HUES48 (cell line): Measurements from ENCODE around the gene MADD.
"Not testable (repeated sequence)": the region's sequence is repeated elsewhere in the genome, so short reads cannot be mapped to it uniquely, and the experiment has no call there.

Experiments used
- H3K27ac ChIP-seq: one replicate; pipeline ENCODE4 v1.7.0; 2013; ENCODE audit warnings: low read depth, low read length, inconsistent platforms
- H3K27me3 ChIP-seq: 2 replicates; pipeline ENCODE4 v1.6.1; 2013; ENCODE audit warnings: mild to moderate bottlenecking, low read length; ENCODE audit not compliant: control insufficient read depth, insufficient read depth
- H3K36me3 ChIP-seq: 2 replicates; pipeline ENCODE4 v1.6.1; 2013; ENCODE audit warnings: low read length; ENCODE audit not compliant: control insufficient read depth, insufficient read depth
- H3K4me1 ChIP-seq: 2 replicates; pipeline ENCODE4 v1.6.1; 2013; ENCODE audit warnings: mild to moderate bottlenecking, low read length; ENCODE audit not compliant: control insufficient read depth, insufficient read depth
- H3K4me3 ChIP-seq: 2 replicates; pipeline ENCODE4 v1.5.1; 2013; ENCODE audit warnings: mild to moderate bottlenecking, low read depth, low read length
- H3K9ac ChIP-seq: 2 replicates; pipeline ENCODE4 v1.6.1; 2013; ENCODE audit warnings: mild to moderate bottlenecking, low read depth, low read length, moderate library complexity
- H3K9me3 ChIP-seq: 2 replicates; pipeline ENCODE4 v1.6.1; 2013; ENCODE audit warnings: low read length; ENCODE audit not compliant: control insufficient read depth, insufficient read depth

Gene MADD

DNA sequence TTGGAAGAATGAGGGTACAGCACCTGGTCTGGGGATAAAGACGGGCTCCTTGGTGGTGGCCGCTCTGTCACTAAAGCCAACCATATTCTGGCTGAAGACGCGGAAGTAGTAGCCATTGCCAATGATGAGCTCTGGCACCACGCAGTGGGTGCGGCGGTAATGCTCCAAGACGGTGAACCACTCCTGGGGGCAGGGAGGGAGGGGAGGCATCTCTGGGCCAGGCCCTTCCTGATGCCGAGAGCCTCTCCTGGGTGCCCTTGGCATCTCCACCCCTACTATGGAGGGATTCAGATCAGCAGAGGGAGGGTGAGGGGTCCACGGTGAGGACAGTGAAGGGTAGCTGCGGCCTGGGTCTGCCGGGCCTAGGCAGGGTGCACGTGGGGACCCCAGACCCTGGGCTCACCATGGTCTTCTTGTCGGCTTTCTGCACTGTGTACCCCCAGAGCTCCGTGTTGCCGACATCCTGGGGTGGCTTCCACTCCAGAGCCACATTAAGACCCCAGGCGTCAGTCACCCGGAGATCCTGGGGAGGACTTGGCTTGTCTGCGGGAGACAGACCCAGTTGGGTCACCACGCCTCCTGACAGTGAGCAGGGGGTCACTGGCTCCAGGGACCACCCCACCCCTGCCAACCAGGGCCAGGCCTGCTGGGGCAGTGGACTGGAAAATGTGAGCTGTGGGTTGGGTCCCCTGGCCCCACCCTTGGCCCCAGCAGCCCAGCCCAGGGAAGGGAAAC lies 63.0 kb downstream of the MADD start:
- H3K27ac ChIP-seq: no peak overlapping the region
- no peaks in the 10 kb centered on the region for H3K4me1 ChIP-seq
- H3K9ac ChIP-seq: no peak overlapping the region
- H3K9me3 ChIP-seq: no peaks in the 10 kb centered on the region
- H3K27me3 ChIP-seq: no peaks in the 10 kb centered on the region
- H3K36me3 ChIP-seq: peaks cover 26% of the 10 kb centered on the region
- H3K4me3 ChIP-seq: no peak overlapping the region

DNA sequence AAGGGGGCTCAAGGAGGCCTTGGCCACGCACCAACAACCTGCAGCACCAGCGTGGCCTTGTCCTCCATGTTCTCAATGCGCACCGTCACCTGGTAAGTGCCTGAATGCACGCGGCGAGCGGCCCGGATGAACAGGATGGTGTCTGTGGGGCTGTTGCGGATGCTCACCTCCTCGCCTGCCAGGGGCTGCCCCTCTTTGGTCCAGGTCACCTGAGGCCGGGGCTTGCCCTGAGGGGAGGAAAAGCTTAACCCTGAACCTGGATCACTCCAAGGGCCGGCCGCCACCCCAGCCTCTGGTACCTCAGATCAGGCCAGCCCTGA lies 63.6 kb downstream of the MADD start:
- Histone ChIP-seq H3K4me1 (no peaks in the 10 kb centered on the region), H3K36me3 (peaks cover 20% of the 10 kb centered on the region), H3K9me3 (no peaks in the 10 kb centered on the region), H3K9ac (no peak overlapping the region), H3K27me3 (no peaks in the 10 kb centered on the region), H3K4me3 (no peak overlapping the region), H3K27ac (no peak overlapping the region)

DNA sequence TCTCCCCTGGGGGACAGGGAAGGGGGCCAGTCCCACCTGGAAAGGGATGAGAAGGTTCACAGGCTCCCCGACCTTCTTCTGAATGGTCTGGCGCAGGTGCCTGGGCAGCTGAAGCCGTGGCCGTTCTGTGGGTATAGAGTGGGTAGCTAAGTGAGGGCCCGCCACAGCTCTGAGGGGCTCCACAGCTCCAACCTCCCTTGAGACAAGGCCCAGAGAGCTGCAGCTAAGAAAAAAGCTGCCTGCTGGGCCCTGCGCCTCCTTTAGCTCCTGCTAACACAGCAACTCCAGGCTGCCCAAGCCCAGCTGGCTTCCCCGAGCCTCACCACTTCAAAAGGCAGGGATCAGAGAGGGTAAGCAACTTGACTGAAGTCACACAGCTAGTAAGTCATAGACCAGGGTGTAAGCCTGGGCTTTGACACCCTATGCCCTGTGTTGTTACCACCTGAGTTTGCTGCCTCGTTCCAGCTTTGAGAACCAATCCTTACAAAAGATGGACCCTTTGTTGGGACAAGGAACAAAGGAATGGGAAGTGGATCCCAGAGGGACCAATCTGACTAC lies 64.0 kb downstream of the MADD start:
- H3K4me3 ChIP-seq: no peak overlapping the region
- H3K27me3 ChIP-seq: no peaks in the 10 kb centered on the region
- H3K36me3 ChIP-seq: peaks cover 16% of the 10 kb centered on the region
- no peak overlapping the region for H3K27ac ChIP-seq
- H3K4me1 ChIP-seq: no peaks in the 10 kb centered on the region
- no peak overlapping the region for H3K9ac ChIP-seq
- no peaks in the 10 kb centered on the region for H3K9me3 ChIP-seq

- not testable (repeated sequence) for H3K27ac ChIP-seq, H3K9me3 ChIP-seq, H3K36me3 ChIP-seq, H3K27me3 ChIP-seq, H3K4me1 ChIP-seq, H3K9ac ChIP-seq, H3K4me3 ChIP-seq
These were observed 64.9 kb downstream of the MADD start for GRCh38 chr11:47334699-47335411.

- Histone ChIP-seq H3K9ac (no peak overlapping the region), H3K27ac (no peak overlapping the region), H3K4me3 (no peak overlapping the region), H3K4me1 (no peaks in the 10 kb centered on the region), H3K9me3 (no peaks in the 10 kb centered on the region), H3K36me3 (peaks cover under 1% of the 10 kb centered on the region; the same call in 1 of the 2 replicates), H3K27me3 (no peaks in the 10 kb centered on the region)
These were observed 65.8 kb downstream of the MADD start for GRCh38 chr11:47335733-47336132.

DNA sequence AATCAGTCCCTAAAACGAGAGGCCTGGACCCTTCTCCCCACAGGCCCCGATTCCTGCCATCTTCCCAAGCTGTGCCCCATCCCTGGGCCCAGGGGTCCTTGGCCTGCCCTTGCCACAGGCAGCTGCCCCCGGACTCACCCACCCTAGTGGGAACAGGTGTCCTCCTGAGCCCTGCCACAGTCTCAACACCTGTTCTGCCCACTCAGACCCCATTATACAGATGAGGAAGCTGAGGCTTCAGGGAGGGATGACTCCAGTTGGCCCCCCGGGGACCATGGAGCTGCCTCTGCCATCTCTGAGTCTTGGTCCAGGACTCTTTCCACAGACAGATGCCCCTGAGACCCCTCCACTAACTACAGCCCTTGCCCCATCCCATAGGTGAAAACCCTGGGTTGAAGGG lies 66.7 kb downstream of the MADD start:
- Histone ChIP-seq H3K27ac (no peak overlapping the region), H3K4me1 (no peaks in the 10 kb centered on the region), H3K27me3 (no peaks in the 10 kb centered on the region)

GRCh38 chr11:47337229-47337924 lies 67.4 kb downstream of the MADD start:
- Histone ChIP-seq H3K27me3 (no peaks in the 10 kb centered on the region), H3K9me3 (no peaks in the 10 kb centered on the region), H3K27ac (no peak overlapping the region), H3K9ac (no peak overlapping the region), H3K4me3 (no peak overlapping the region), H3K36me3 (no peaks in the 10 kb centered on the region), H3K4me1 (no peaks in the 10 kb centered on the region)

More for the DNA sequence above, 66.7 kb downstream of the MADD start:
- Histone ChIP-seq H3K9ac (no peak overlapping the region), H3K36me3 (no peaks in the 10 kb centered on the region), H3K4me3 (no peak overlapping the region), H3K9me3 (no peaks in the 10 kb centered on the region)

- H3K4me3 ChIP-seq: no peak overlapping the region
- H3K9me3 ChIP-seq: no peaks in the 10 kb centered on the region
- H3K27ac ChIP-seq: no peak overlapping the region
- no peaks in the 10 kb centered on the region for H3K4me1 ChIP-seq
- H3K36me3 ChIP-seq: no peaks in the 10 kb centered on the region
- no peaks in the 10 kb centered on the region for H3K27me3 ChIP-seq
- no peak overlapping the region for H3K9ac ChIP-seq
These were observed 68.7 kb downstream of the MADD start for GRCh38 chr11:47338396-47339241.

DNA sequence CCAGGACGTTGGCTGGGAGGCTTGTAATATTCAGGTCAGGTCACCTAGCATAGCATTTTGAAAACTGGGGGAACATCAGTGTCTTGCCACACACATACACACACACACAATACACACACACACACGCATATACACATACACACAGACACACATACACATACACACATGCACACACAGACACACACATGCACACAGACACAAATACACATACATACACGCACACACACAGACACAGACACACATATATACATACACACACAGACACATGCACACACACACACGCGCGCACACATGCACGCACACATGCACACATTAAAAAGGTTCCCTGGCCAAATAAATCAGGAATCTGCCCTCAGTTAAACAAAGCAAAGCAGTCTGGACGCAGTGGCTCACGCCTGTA lies 70.1 kb downstream of the MADD start:
- Histone ChIP-seq H3K4me1 (no peaks in the 10 kb centered on the region), H3K36me3 (no peaks in the 10 kb centered on the region), H3K9ac (no peak overlapping the region), H3K27me3 (no peaks in the 10 kb centered on the region), H3K9me3 (no peaks in the 10 kb centered on the region), H3K4me3 (no peak overlapping the region), H3K27ac (no peak overlapping the region)

DNA sequence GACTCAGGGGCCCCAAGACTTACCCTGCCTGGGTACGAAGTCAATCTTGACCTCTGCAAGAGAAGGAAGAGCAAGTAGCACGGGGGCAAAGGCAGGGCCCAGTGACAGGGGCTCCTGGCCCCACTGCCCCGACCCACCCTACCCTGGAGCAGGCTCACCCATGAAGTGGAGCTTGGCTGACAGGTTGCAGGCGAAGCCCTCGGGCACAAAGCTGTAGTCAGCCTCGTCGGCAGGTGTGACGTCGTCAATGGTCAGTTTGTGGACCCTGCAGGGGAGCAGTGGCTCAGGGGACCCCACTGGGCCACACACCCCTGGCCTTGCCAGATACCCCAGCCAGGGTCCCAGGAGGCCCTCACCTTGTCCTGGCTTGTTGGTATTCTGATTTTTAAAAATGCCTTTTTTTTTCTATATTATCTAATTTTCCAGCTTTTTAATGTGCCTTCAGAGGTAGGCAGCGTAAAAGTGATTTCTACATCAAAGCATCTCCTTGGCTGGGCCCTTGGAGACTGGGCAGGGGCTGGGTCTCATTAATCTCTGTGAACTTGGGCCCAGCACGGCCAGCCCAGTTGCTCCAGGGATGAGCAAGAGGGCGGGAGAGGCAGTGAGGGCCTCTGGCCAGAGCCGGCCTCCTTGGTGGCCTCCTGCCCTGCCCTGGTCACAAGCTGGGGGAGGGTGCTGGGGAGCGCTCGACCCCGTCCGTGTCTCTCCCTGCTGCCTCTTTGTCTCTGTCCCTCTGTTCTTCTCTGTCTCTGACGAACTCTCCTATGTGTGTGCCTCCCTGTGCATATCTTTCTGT lies 71.2 kb downstream of the MADD start:
- Histone ChIP-seq H3K36me3 (no peaks in the 10 kb centered on the region), H3K4me1 (no peaks in the 10 kb centered on the region), H3K27me3 (no peaks in the 10 kb centered on the region), H3K27ac (no peak overlapping the region), H3K9me3 (no peaks in the 10 kb centered on the region), H3K9ac (no peak overlapping the region), H3K4me3 (no peak overlapping the region)
